ENCODE data around the gene MATR3.

The MATR3 gene

GRCh38 chr5:139368613-139369012 is 75.1 kb downstream of the MATR3 start:
- no peak for TF ChIP-seq EZH2phosphoT487 (IDR thresholded peaks at IDR 0.05; ENCODE audit: borderline replicate concordance, low read length)
- peak; percentile 28 for TF ChIP-seq CTCF (IDR thresholded peaks at IDR 0.05; ENCODE audit: low read depth, low read length, poor library complexity, severe bottlenecking)

GRCh38 chr5:139369181-139369580 is 75.6 kb downstream of the MATR3 start:
- Histone ChIP-seq H3K27me3 (ENCODE audit: control insufficient read depth, low read length) (no peaks in the 10 kb centered on the region), H4K20me1 (ENCODE audit: control insufficient read depth, insufficient read depth, low read depth, low read length) (no peaks in the 10 kb centered on the region), H3K4me2 (ENCODE audit: low read length) (no peak overlapping the region), H3K9me3 (ENCODE audit: control insufficient read depth, insufficient read depth, low read length) (no peaks in the 10 kb centered on the region), H3K79me2 (ENCODE audit: control insufficient read depth, low read length) (peaks cover under 1% of the 10 kb centered on the region; the same call in 1 of the 2 replicates), H3K4me1 (ENCODE audit: control insufficient read depth, low read length) (no peaks in the 10 kb centered on the region), H3K36me3 (ENCODE audit: control insufficient read depth, low read length) (peaks cover 61% of the 10 kb centered on the region), H3K4me3 (ENCODE audit: low read length) (no peak overlapping the region), H3K27ac (ENCODE audit: low read depth, low read length) (no peak overlapping the region), H3K9me2 (replicated peaks; ENCODE audit: control insufficient read depth, low read length) (no peaks in the 10 kb centered on the region), H3F3A (ENCODE audit: control insufficient read depth, insufficient read depth) (peaks cover 23% of the 10 kb centered on the region; the same call in 1 of the 2 replicates)
- TF ChIP-seq EZH2phosphoT487 (IDR thresholded peaks at IDR 0.05; ENCODE audit: borderline replicate concordance, low read length) (no peak), CTCF (IDR thresholded peaks at IDR 0.05; ENCODE audit: low read depth, low read length, poor library complexity, severe bottlenecking) (no peak)

More at GRCh38 chr5:139368613-139369012, 75.1 kb downstream of the MATR3 start:
- peaks cover 67% of the 10 kb centered on the region for H3K36me3 ChIP-seq (ENCODE audit: control insufficient read depth, low read length)
- no peaks in the 10 kb centered on the region for H3K9me3 ChIP-seq (ENCODE audit: control insufficient read depth, insufficient read depth, low read length)
- H3K27me3 ChIP-seq (ENCODE audit: control insufficient read depth, low read length), result no peaks in the 10 kb centered on the region
- H3F3A ChIP-seq (ENCODE audit: control insufficient read depth, insufficient read depth), result peaks cover 23% of the 10 kb centered on the region; the same call in 1 of the 2 replicates
- H3K9me2 ChIP-seq (replicated peaks; ENCODE audit: control insufficient read depth, low read length), result no peaks in the 10 kb centered on the region
- no peak overlapping the region for H3K4me3 ChIP-seq (ENCODE audit: low read length)
- H3K27ac ChIP-seq (ENCODE audit: low read depth, low read length), result no peak overlapping the region
- no peaks in the 10 kb centered on the region for H3K4me1 ChIP-seq (ENCODE audit: control insufficient read depth, low read length)
- peaks cover 6% of the 10 kb centered on the region for H3K79me2 ChIP-seq (ENCODE audit: control insufficient read depth, low read length)
- no peak overlapping the region for H3K4me2 ChIP-seq (ENCODE audit: low read length)
- H4K20me1 ChIP-seq (ENCODE audit: control insufficient read depth, insufficient read depth, low read depth, low read length), result peaks cover 4% of the 10 kb centered on the region; the same call in 1 of the 2 replicates

- Histone ChIP-seq H3K27ac (ENCODE audit: low read depth, low read length) (no peak overlapping the region), H3F3A (ENCODE audit: control insufficient read depth, insufficient read depth) (peaks cover 18% of the 10 kb centered on the region; the same call in 1 of the 2 replicates), H3K4me2 (ENCODE audit: low read length) (no peak overlapping the region), H3K4me3 (ENCODE audit: low read length) (no peak overlapping the region), H3K27me3 (ENCODE audit: control insufficient read depth, low read length) (no peaks in the 10 kb centered on the region), H4K20me1 (ENCODE audit: control insufficient read depth, insufficient read depth, low read depth, low read length) (no peaks in the 10 kb centered on the region), H3K36me3 (ENCODE audit: control insufficient read depth, low read length) (peaks cover 40% of the 10 kb centered on the region), H3K9me2 (replicated peaks; ENCODE audit: control insufficient read depth, low read length) (no peaks in the 10 kb centered on the region), H3K79me2 (ENCODE audit: control insufficient read depth, low read length) (no peaks in the 10 kb centered on the region), H3K9me3 (ENCODE audit: control insufficient read depth, insufficient read depth, low read length) (no peaks in the 10 kb centered on the region), H3K4me1 (ENCODE audit: control insufficient read depth, low read length) (no peaks in the 10 kb centered on the region)
- TF ChIP-seq EZH2phosphoT487 (IDR thresholded peaks at IDR 0.05; ENCODE audit: borderline replicate concordance, low read length), result no peak
- no peak for TF ChIP-seq CTCF (IDR thresholded peaks at IDR 0.05; ENCODE audit: low read depth, low read length, poor library complexity, severe bottlenecking)
Observed at GRCh38 chr5:139371482-139372435, 78.2 kb downstream of the MATR3 start.

Data from DOHH2 (cell line).